Endothelial cell of umbilical vein (primary cell): Measurements from ENCODE around the gene ANXA8L1. TPM values are rescaled to one million over a fixed set of nuclear protein-coding genes. Genes with fewer than 3 reads are reported as not detected.
A peak's percentile ranks its signal among the peaks of the same experiment; 100 is the strongest.
"Not testable (repeated sequence)": the region's sequence is repeated elsewhere in the genome, so short reads cannot be mapped to it uniquely, and the experiment has no call there.

Experiments
- BruUV-seq: library from RNA; stranded (reverse); fragments of 400-500 nt; replicated peaks from 2 replicates; lab custom pipeline; 2021; lab: Mats Ljungman, UMichigan
- CTCF ChIA-PET: fragments of 300-600, 350-600 bp; sonication (Branson Sonifier 250); formaldehyde crosslinking; loops from one replicate; lab custom pipeline; 2021; ENCODE audit warnings: antibody characterized with exemption, inconsistent platforms; lab: Charles Lee
- POLR2A ChIA-PET: fragments of 300-600, 350-600 bp; sonication (Branson Sonifier 250); formaldehyde crosslinking; loops from one replicate; lab custom pipeline; 2021; ENCODE audit warnings: antibody characterized with exemption, inconsistent platforms; lab: Charles Lee
- DNase-seq: peaks from one replicate; pipeline ENCODE4 v3.0.0-alpha.2; 2011; ENCODE audit warnings: low read depth, low spot score
- FAIRE-seq: peaks from 2 replicates; lab custom pipeline; 2011; peaks lifted over from hg19 to GRCh38; lab: Jason Lieb, UNC
- H2AFZ ChIP-seq: 2 replicates; pipeline ENCODE4 v1.6.0; 2012; ENCODE audit warnings: low read depth, low read length, control low read depth, inconsistent platforms
- H3K27ac ChIP-seq: 2 replicates; pipeline ENCODE4 v1.5.1; 2011; ENCODE audit warnings: low read depth, mild to moderate bottlenecking, control low read depth, low read length, moderate library complexity; ENCODE audit not compliant: insufficient read depth
- H3K27me3 ChIP-seq, 2 experiments: 2 replicates each; pipeline versions ENCODE4 v1.6.0 to v1.6.1; 2011; ENCODE audit warnings: low read length in 2 of 2, mixed read lengths in 1 of 2; ENCODE audit not compliant: control insufficient read depth in 2 of 2, insufficient read depth in 2 of 2
- H3K36me3 ChIP-seq, 2 experiments: 2 replicates in 1 of 2; 3 replicates in 1 of 2; pipeline ENCODE4 v1.5.1; 2011; ENCODE audit warnings: low read length in 2 of 2, mild to moderate bottlenecking in 1 of 2, moderate library complexity in 1 of 2; ENCODE audit not compliant: control insufficient read depth in 2 of 2, insufficient read depth in 2 of 2; ENCODE audit errors: extremely low read depth in 1 of 2
- H3K4me1 ChIP-seq: 3 replicates; pipeline ENCODE4 v1.5.1; 2011; ENCODE audit warnings: mild to moderate bottlenecking, low read length; ENCODE audit not compliant: control insufficient read depth, insufficient read depth; ENCODE audit errors: extremely low read depth
- H3K4me2 ChIP-seq: 2 replicates; pipeline ENCODE4 v1.6.1; 2011; ENCODE audit warnings: low read length, control low read depth, mixed read lengths; ENCODE audit not compliant: insufficient read depth
- H3K4me3 ChIP-seq, 3 experiments: fragments of 200-600 bp in 1 of 3; sonication (generic), shearing (Covaris generic) in 1 of 3; replicated peaks in 1 of 3; 2 replicates each; pipeline ENCODE4 v1.5.1; 2011 to 2016; ENCODE audit warnings: control low read depth in 3 of 3, low read length in 3 of 3, mild to moderate bottlenecking in 2 of 3, inconsistent platforms in 1 of 3, low read depth in 1 of 3, moderate library complexity in 1 of 3; ENCODE audit not compliant: insufficient read depth in 1 of 3
- H3K79me2 ChIP-seq: 2 replicates; pipeline ENCODE4 v1.6.0; 2012; ENCODE audit warnings: low read length, inconsistent platforms; ENCODE audit not compliant: control insufficient read depth, insufficient read depth
- H3K9ac ChIP-seq: replicated peaks from 2 replicates; pipeline ENCODE3; 2011; ENCODE audit warnings: low read length, control low read depth; ENCODE audit not compliant: insufficient read depth; ENCODE audit errors: extremely low read depth
- H3K9me1 ChIP-seq: replicated peaks from 3 replicates; pipeline ENCODE4 v1.6.0; 2011; ENCODE audit warnings: mild to moderate bottlenecking, low read length; ENCODE audit not compliant: control insufficient read depth, insufficient read depth; ENCODE audit errors: extremely low read depth
- H3K9me3 ChIP-seq: replicated peaks from 2 replicates; pipeline ENCODE4 v1.5.1; 2012; ENCODE audit warnings: low read length, inconsistent platforms; ENCODE audit not compliant: control insufficient read depth, insufficient read depth
- H4K20me1 ChIP-seq: replicated peaks from 2 replicates; pipeline ENCODE3; 2011; ENCODE audit warnings: mild to moderate bottlenecking, low read length; ENCODE audit not compliant: control insufficient read depth, insufficient read depth; ENCODE audit errors: extremely low read depth
- dilution Hi-C: fragments of 300-500 bp; cut with MboI; formaldehyde crosslinking; loops from one replicate; pipeline ENCODE4 v1.15.0; 2019; ENCODE audit warnings: low sequenced_read_pairs; ENCODE audit not compliant: extremely low pct_ligation_motif_present
- intact Hi-C: fragments of 100-400 bp; cut with micrococcal nuclease; formaldehyde crosslinking; loops from one replicate; pipeline ENCODE4 v1.10.0; 2022
- polyA plus RNA-seq, 4 experiments: library from polyadenylated mRNA; depleted of rRNA in 3 of 4; stranded (reverse) in 3 of 4; unstranded in 1 of 4; fragments of >200 nt; gene quantifications; 2 replicates each; pipeline versions ENCODE4 v1.2.1 to v1.2.3, GENCODE V29; 2011 to 2012; ENCODE audit warnings: missing spikeins in 1 of 4
- total RNA-seq: library from RNA; stranded (reverse); gene quantifications from 2 replicates; pipeline ENCODE4 v1.2.3, GENCODE V29; 2021

ANXA8L1 gene
- total and polyA plus RNA-seq, 2 donors (not counting 3 experiments of a cell fraction or from before 2014, with no cell fraction given) = not detected

GRCh38 chr10:46398212-46398886, 22.8 kb downstream of the ANXA8L1 start:
- H3K9me3 ChIP-seq, H4K20me1 ChIP-seq, H3K27me3 ChIP-seq, POLR2A ChIA-PET, BruUV-seq, H2AFZ ChIP-seq, H3K27ac ChIP-seq, H3K4me3 ChIP-seq, FAIRE-seq, H3K9me1 ChIP-seq, H3K4me1 ChIP-seq, H3K79me2 ChIP-seq, intact Hi-C loops, H3K36me3 ChIP-seq, CTCF ChIA-PET, H3K4me2 ChIP-seq, H3K9ac ChIP-seq, dilution Hi-C loops: not testable (repeated sequence)
- peak; percentile 20 for DNase-seq

GRCh38 chr10:46409556-46409955, 34.0 kb downstream of the ANXA8L1 start:
- H3K9ac ChIP-seq, CTCF ChIA-PET, H3K4me3 ChIP-seq, BruUV-seq, POLR2A ChIA-PET, FAIRE-seq, H2AFZ ChIP-seq, H3K4me2 ChIP-seq, dilution Hi-C loops, H3K9me3 ChIP-seq, DNase-seq, intact Hi-C loops, H3K9me1 ChIP-seq, H3K79me2 ChIP-seq, H3K27ac ChIP-seq, H3K36me3 ChIP-seq, H3K4me1 ChIP-seq, H4K20me1 ChIP-seq, H3K27me3 ChIP-seq: not testable (repeated sequence)

GRCh38 chr10:46411123-46411522, 35.5 kb downstream of the ANXA8L1 start:
- H3K9ac ChIP-seq, intact Hi-C loops, H3K36me3 ChIP-seq, H3K27me3 ChIP-seq, H3K9me3 ChIP-seq, H4K20me1 ChIP-seq, CTCF ChIA-PET, H3K9me1 ChIP-seq, BruUV-seq, H3K4me2 ChIP-seq, POLR2A ChIA-PET, H3K79me2 ChIP-seq, H3K4me3 ChIP-seq, H3K27ac ChIP-seq, H2AFZ ChIP-seq, DNase-seq, dilution Hi-C loops, FAIRE-seq, H3K4me1 ChIP-seq: not testable (repeated sequence)

GRCh38 chr10:46412665-46413064, 37.1 kb downstream of the ANXA8L1 start:
- CTCF ChIA-PET, H3K36me3 ChIP-seq, POLR2A ChIA-PET, H3K4me2 ChIP-seq, H3K9ac ChIP-seq, FAIRE-seq, H3K4me3 ChIP-seq, H3K79me2 ChIP-seq, H2AFZ ChIP-seq, H3K9me3 ChIP-seq, H3K27ac ChIP-seq, H3K27me3 ChIP-seq, intact Hi-C loops, H3K4me1 ChIP-seq, BruUV-seq, H4K20me1 ChIP-seq, H3K9me1 ChIP-seq, DNase-seq, dilution Hi-C loops: not testable (repeated sequence)
